HEK293 (cell line): ENCODE data around the gene GALC.

Source experiments
- CTCF ChIA-PET: fragments of 350-600 bp; formaldehyde crosslinking; extraction: SDS; loops from one replicate; lab custom pipeline; 2021; ENCODE audit warnings: antibody characterized with exemption; lab: Yijun Ruan, JAX
- POLR2A ChIA-PET: fragments of 300-600 bp; formaldehyde crosslinking; extraction: SDS; loops from one replicate; lab custom pipeline; 2020; ENCODE audit warnings: antibody characterized with exemption, inconsistent platforms; lab: Yijun Ruan, JAX
- H3K27ac ChIP-seq: fragments of 200-500 bp; sonication (Bioruptor generic); 2 replicates; pipeline ENCODE4 v1.5.1; 2014; ENCODE audit warnings: low read depth, low read length, control low read depth, inconsistent platforms; ENCODE audit errors: extremely low read depth
- H3K36me3 ChIP-seq, 2 experiments: fragments of 200-500 bp in 1 of 2; sonication (Bioruptor generic) in 1 of 2; 1 replicate in 1 of 2; 2 replicates in 1 of 2; pipeline ENCODE4 v1.5.1; 2014 to 2017; ENCODE audit warnings: inconsistent platforms in 2 of 2, low read length in 2 of 2; ENCODE audit not compliant: control insufficient read depth in 2 of 2, insufficient read depth in 1 of 2
- H3K4me1 ChIP-seq: fragments of 200-500 bp; sonication (Bioruptor generic); 2 replicates; pipeline ENCODE4 v1.5.1; 2014; ENCODE audit warnings: mild to moderate bottlenecking, low read length, inconsistent platforms; ENCODE audit not compliant: control insufficient read depth, insufficient read depth
- H3K4me3 ChIP-seq: 2 replicates; pipeline ENCODE4 v1.5.1; 2011; ENCODE audit warnings: low read depth, mild to moderate bottlenecking, control low read depth, low read length, moderate library complexity
- H3K9me3 ChIP-seq: fragments of 200-500 bp; sonication (Bioruptor generic); 2 replicates; pipeline ENCODE4 v1.5.1; 2014; ENCODE audit warnings: low read depth, low read length, inconsistent platforms; ENCODE audit not compliant: control insufficient read depth, insufficient read depth
- BCL6B ChIP-seq: fragments of 450-650 bp; formaldehyde crosslinking; IDR thresholded peaks from 2 replicates; pipeline ENCODE4 v1.5.1; 2017; ENCODE audit warnings: missing biosample characterization, missing genetic modification characterization
- PRDM10 ChIP-seq: fragments of 450-650 bp; formaldehyde crosslinking; IDR thresholded peaks from 2 replicates; pipeline ENCODE4 v1.5.1; 2016; ENCODE audit warnings: missing biosample characterization, missing genetic modification characterization
- WT1 ChIP-seq: fragments of 450-650 bp; formaldehyde crosslinking; IDR thresholded peaks from 2 replicates; pipeline ENCODE4 v1.5.1; 2016; ENCODE audit warnings: missing biosample characterization, missing genetic modification characterization
- ZFP3 ChIP-seq: fragments of 450-650 bp; formaldehyde crosslinking; IDR thresholded peaks from 2 replicates; pipeline ENCODE4 v1.5.1; 2016; ENCODE audit warnings: low read depth, missing biosample characterization, missing genetic modification characterization
- ZNF280D ChIP-seq: fragments of 450-650 bp; formaldehyde crosslinking; IDR thresholded peaks from 2 replicates; pipeline ENCODE4 v1.5.1; 2016; ENCODE audit warnings: missing biosample characterization, missing genetic modification characterization
- ZNF529 ChIP-seq: fragments of 450-650 bp; formaldehyde crosslinking; IDR thresholded peaks from 2 replicates; pipeline ENCODE4 v1.5.1; 2017; ENCODE audit warnings: missing genetic modification characterization, missing biosample characterization; ENCODE audit not compliant: insufficient replicate concordance
- ZSCAN30 ChIP-seq: fragments of 450-650 bp; IDR thresholded peaks from 2 replicates; pipeline ENCODE4 v1.5.1; 2018; ENCODE audit warnings: missing biosample characterization, mild to moderate bottlenecking, missing genetic modification characterization, moderate library complexity
- TF ChIP-seq, protein P1 (sequence below): fragments of 450-650 bp; formaldehyde crosslinking; IDR thresholded peaks from 2 replicates; pipeline ENCODE4 v1.5.1; 2017; ENCODE audit warnings: missing biosample characterization, missing genetic modification characterization
- TF ChIP-seq, protein P2 (sequence below): fragments of 450-650 bp; IDR thresholded peaks from 2 replicates; pipeline ENCODE4 v1.5.1; 2018; ENCODE audit warnings: missing biosample characterization, missing genetic modification characterization

GALC gene

GRCh38 chr14:88007608-88008007 lies 14.6 kb upstream of the GALC start (continued):
- TF ChIP-seq ZNF280D (tag by site-specific recombination), result no peak
- no peak for TF ChIP-seq ZFP3 (tag by site-specific recombination)
- TF ChIP-seq, protein P1, sequence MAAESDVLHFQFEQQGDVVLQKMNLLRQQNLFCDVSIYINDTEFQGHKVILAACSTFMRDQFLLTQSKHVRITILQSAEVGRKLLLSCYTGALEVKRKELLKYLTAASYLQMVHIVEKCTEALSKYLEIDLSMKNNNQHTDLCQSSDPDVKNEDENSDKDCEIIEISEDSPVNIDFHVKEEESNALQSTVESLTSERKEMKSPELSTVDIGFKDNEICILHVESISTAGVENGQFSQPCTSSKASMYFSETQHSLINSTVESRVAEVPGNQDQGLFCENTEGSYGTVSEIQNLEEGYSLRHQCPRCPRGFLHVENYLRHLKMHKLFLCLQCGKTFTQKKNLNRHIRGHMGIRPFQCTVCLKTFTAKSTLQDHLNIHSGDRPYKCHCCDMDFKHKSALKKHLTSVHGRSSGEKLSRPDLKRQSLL (tag by site-specific recombination), result no peak
- TF ChIP-seq BCL6B (tag by site-specific recombination), result no peak
- TF ChIP-seq, all 188 proteins: peak for 0

GRCh38 chr14:88005978-88006851 lies 13.2 kb upstream of the GALC start:
- TF ChIP-seq WT1 (tag by site-specific recombination), result no peak
- no peak for TF ChIP-seq PRDM10
- no peak for TF ChIP-seq ZNF529 (tag by site-specific recombination)
- TF ChIP-seq, protein P1 (tag by site-specific recombination), result no peak
- no peak for TF ChIP-seq ZSCAN30
- CTCF ChIA-PET, result interaction anchor here (1.9 kb wide), 1 partner anchor 183 kb away, joined by 4 read pairs; no protein-coding TSS in a partner anchor

DNA sequence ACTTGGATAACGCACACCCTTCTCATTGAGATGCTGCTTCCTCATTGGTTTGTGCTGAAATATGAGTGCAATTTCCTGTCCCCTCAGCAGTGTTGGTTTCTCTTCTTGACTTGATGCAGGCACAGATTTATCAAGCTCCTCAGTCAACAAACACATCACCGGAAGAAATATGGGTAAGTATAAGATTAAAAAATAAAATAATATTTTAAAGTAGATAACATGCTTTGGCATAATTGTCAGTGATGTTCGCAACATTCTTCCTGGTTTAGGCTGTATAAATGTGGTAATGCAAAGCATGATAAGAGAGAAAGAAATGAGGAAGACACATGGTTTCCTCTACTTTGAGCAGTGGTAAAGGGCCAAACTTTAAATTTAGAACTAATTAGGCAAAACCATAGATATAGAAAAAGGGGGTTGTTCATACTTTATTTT lies 12.1 kb upstream of the GALC start, which contains the start of gene GPR65:
GPR65 (plus strand) TSS at position 86 of the 432 bp plus-strand sequence. CDS start 5,713 bp downstream, outside the sequence.
- H3K4me3 ChIP-seq, result no peak within 1 kb of the TSS
- H3K4me1 ChIP-seq, result no peaks in the 10 kb centered on the region
- H3K27ac ChIP-seq, result no peak within 1 kb of the TSS
- CTCF ChIA-PET, result no interaction called here
- TF ChIP-seq, protein P2, sequence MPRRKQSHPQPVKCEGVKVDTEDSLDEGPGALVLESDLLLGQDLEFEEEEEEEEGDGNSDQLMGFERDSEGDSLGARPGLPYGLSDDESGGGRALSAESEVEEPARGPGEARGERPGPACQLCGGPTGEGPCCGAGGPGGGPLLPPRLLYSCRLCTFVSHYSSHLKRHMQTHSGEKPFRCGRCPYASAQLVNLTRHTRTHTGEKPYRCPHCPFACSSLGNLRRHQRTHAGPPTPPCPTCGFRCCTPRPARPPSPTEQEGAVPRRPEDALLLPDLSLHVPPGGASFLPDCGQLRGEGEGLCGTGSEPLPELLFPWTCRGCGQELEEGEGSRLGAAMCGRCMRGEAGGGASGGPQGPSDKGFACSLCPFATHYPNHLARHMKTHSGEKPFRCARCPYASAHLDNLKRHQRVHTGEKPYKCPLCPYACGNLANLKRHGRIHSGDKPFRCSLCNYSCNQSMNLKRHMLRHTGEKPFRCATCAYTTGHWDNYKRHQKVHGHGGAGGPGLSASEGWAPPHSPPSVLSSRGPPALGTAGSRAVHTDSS, result no peak
- TF ChIP-seq, all 188 proteins: peak for 0
- POLR2A ChIA-PET, result no interaction called here
- Histone ChIP-seq H3K9me3 (no peaks in the 10 kb centered on the region), H3K36me3 (no peaks in the 10 kb centered on the region)

More at GRCh38 chr14:88005978-88006851, 13.2 kb upstream of the GALC start:
- Histone ChIP-seq H3K4me1 (no peaks in the 10 kb centered on the region), H3K27ac (no peak overlapping the region), H3K9me3 (no peaks in the 10 kb centered on the region), H3K36me3 (no peaks in the 10 kb centered on the region), H3K4me3 (no peak overlapping the region)
- POLR2A ChIA-PET, result no interaction called here
